MCF 10A (cell line): ENCODE measurements around the gene TAGLN3. TPM values are rescaled to one million over a fixed set of nuclear protein-coding genes. Genes with fewer than 3 reads are reported as not detected.
"Not testable (repeated sequence)": the region's sequence is repeated elsewhere in the genome, so short reads cannot be mapped to it uniquely, and the experiment has no call there.

Source experiments
- BruUV-seq: library from RNA; stranded (reverse); fragments of 400-500 nt; replicated peaks from 2 replicates; lab custom pipeline; 2021; lab: Mats Ljungman, UMichigan
- CTCF ChIA-PET: fragments of 300-600 bp; sonication (Branson Sonifier 250); formaldehyde crosslinking; extraction: SDS; loops from one replicate; lab custom pipeline; 2021; ENCODE audit warnings: antibody characterized with exemption, inconsistent platforms; lab: Yijun Ruan, JAX
- POLR2A ChIA-PET: fragments of 300-600, 350-650 bp; sonication (Branson Sonifier 250); formaldehyde crosslinking; extraction: SDS; loops from one replicate; lab custom pipeline; 2020; ENCODE audit warnings: antibody characterized with exemption, inconsistent platforms; lab: Yijun Ruan, JAX
- DNase-seq: peaks from one replicate; pipeline ENCODE4 v3.0.0-alpha.2; 2018; ENCODE audit not compliant: unreplicated experiment
- H3K27ac Mint-ChIP-seq: one replicate; pipeline ENCODE4 v1.8.0; 2022; ENCODE audit warnings: mild to moderate bottlenecking, low read depth, mixed read lengths; ENCODE audit not compliant: unreplicated experiment
- H3K27me3 Mint-ChIP-seq: one replicate; pipeline ENCODE4 v1.8.0; 2022; ENCODE audit warnings: mixed read lengths; ENCODE audit not compliant: insufficient read depth, unreplicated experiment
- H3K36me3 Mint-ChIP-seq: one replicate; pipeline ENCODE4 v1.8.0; 2022; ENCODE audit warnings: mild to moderate bottlenecking, moderate library complexity, mixed read lengths; ENCODE audit not compliant: insufficient read depth, unreplicated experiment
- H3K4me1 Mint-ChIP-seq: one replicate; pipeline ENCODE4 v1.8.0; 2022; ENCODE audit warnings: mixed read lengths; ENCODE audit not compliant: insufficient read depth, unreplicated experiment
- H3K4me3 Mint-ChIP-seq: one replicate; pipeline ENCODE4 v1.8.0; 2022; ENCODE audit warnings: mild to moderate bottlenecking, moderate library complexity, mixed read lengths; ENCODE audit not compliant: unreplicated experiment
- H3K9me3 Mint-ChIP-seq: one replicate; pipeline ENCODE4 v1.8.0; 2022; ENCODE audit warnings: mixed read lengths; ENCODE audit not compliant: unreplicated experiment
- CTCF ChIP-seq: fragments of 200-600 bp; IDR thresholded peaks from one replicate; pipeline ENCODE4 v1.8.0; 2022; ENCODE audit warnings: antibody characterized with exemption, mild to moderate bottlenecking; ENCODE audit not compliant: unreplicated experiment
- intact Hi-C: fragments of 100-400 bp; cut with micrococcal nuclease; formaldehyde crosslinking; loops from 2 replicates; pipeline ENCODE4 v1.14.1; 2022
- total RNA-seq: library from RNA; stranded (reverse); gene quantifications from 2 replicates; pipeline ENCODE4 v1.2.3, GENCODE V29; 2022

Gene TAGLN3
- total RNA-seq, 1 experiment from 2014 or later, result not detected

- Mint-ChIP-seq H3K4me3 (no peak overlapping the region), H3K4me1 (no peaks in the 10 kb centered on the region), H3K9me3 (no peaks in the 10 kb centered on the region), H3K27ac (no peak overlapping the region), H3K36me3 (no peaks in the 10 kb centered on the region), H3K27me3 (no peaks in the 10 kb centered on the region)
- ChIA-PET CTCF (interaction anchor here (1.0 to 4.8 kb wide), 2 partner anchors 12 to 42 kb away, joined by 5 to 34 read pairs; no protein-coding TSS in a partner anchor), POLR2A (no interaction called here)
- no TSS peak for BruUV-seq
- DNase-seq, result no peak
- intact Hi-C loops, result no loop called here
- TF ChIP-seq CTCF, result no peak
These were observed 32.2 kb downstream of the TAGLN3 start for GRCh38 chr3:112030901-112031300.

GRCh38 chr3:112032098-112032731, 33.5 kb downstream of the TAGLN3 start:
- no TSS peak for BruUV-seq
- no peak for DNase-seq
- CTCF ChIA-PET, result interaction anchor here (0.6 to 4.8 kb wide), 3 partner anchors 11 to 269 kb away, joined by 3 to 34 read pairs (median 5); no protein-coding TSS in a partner anchor

GRCh38 chr3:112034436-112034835, 35.7 kb downstream of the TAGLN3 start, which contains the start of gene TMPRSS7:
TMPRSS7 (plus strand) TSS chr3:112034736; CDS start chr3:112034846, 110 bp downstream.
- intact Hi-C loops, result no loop called here
- Mint-ChIP-seq H3K4me1 (peaks cover 6% of the 10 kb centered on the region), H3K27me3 (no peaks in the 10 kb centered on the region), H3K9me3 (no peaks in the 10 kb centered on the region), H3K4me3 (no peak within 1 kb of the TSS), H3K36me3 (no peaks in the 10 kb centered on the region), H3K27ac (no peak within 1 kb of the TSS)
- POLR2A ChIA-PET, result no interaction called here
- DNase-seq, result no peak
- no peak for TF ChIP-seq CTCF
- BruUV-seq, result no TSS peak
- CTCF ChIA-PET, result interaction anchor here (1.0 to 4.8 kb wide), 4 partner anchors 9 to 45 kb away, joined by 3 to 34 read pairs (median 6); no protein-coding TSS in a partner anchor

More at GRCh38 chr3:112032098-112032731, 33.5 kb downstream of the TAGLN3 start:
- no peak overlapping the region for H3K27ac Mint-ChIP-seq
- H3K4me3 Mint-ChIP-seq, result no peak overlapping the region
- H3K9me3 Mint-ChIP-seq, result no peaks in the 10 kb centered on the region
- H3K4me1 Mint-ChIP-seq, result no peaks in the 10 kb centered on the region
- H3K36me3 Mint-ChIP-seq, result no peaks in the 10 kb centered on the region
- POLR2A ChIA-PET, result no interaction called here
- no peaks in the 10 kb centered on the region for H3K27me3 Mint-ChIP-seq
- intact Hi-C loops, result no loop called here
- TF ChIP-seq CTCF, result no peak

- no TSS peak for BruUV-seq
- no peaks in the 10 kb centered on the region for H3K27me3 Mint-ChIP-seq
These were observed 36.5 kb downstream of the TAGLN3 start for GRCh38 chr3:112035241-112035640.

GRCh38 chr3:112037194-112037593, 38.5 kb downstream of the TAGLN3 start:
- H3K9me3 Mint-ChIP-seq, DNase-seq, H3K36me3 Mint-ChIP-seq, H3K27ac Mint-ChIP-seq, intact Hi-C loops, POLR2A ChIA-PET, H3K4me3 Mint-ChIP-seq, BruUV-seq, CTCF ChIA-PET, H3K4me1 Mint-ChIP-seq, H3K27me3 Mint-ChIP-seq: not testable (repeated sequence)

More at GRCh38 chr3:112035241-112035640, 36.5 kb downstream of the TAGLN3 start:
- Mint-ChIP-seq H3K27ac (no peak overlapping the region), H3K4me3 (no peak overlapping the region), H3K4me1 (peaks cover 6% of the 10 kb centered on the region), H3K9me3 (no peaks in the 10 kb centered on the region), H3K36me3 (no peaks in the 10 kb centered on the region)
- no peak for TF ChIP-seq CTCF
- ChIA-PET POLR2A (no interaction called here), CTCF (interaction anchor here (1.0 to 4.8 kb wide), 3 partner anchors 8 to 45 kb away, joined by 3 to 34 read pairs (median 7); no protein-coding TSS in a partner anchor)
- DNase-seq, result no peak
- intact Hi-C loops, result no loop called here
